HG03139 (cell line): ENCODE results near the gene KLK12.
"Not testable (repeated sequence)": the region's sequence is repeated elsewhere in the genome, so short reads cannot be mapped to it uniquely, and the experiment has no call there.

Source experiments
- ATAC-seq: cut with Tn5 transposase; IDR thresholded peaks from one replicate; pipeline ENCODE4 v1.9.1; 2021; ENCODE audit not compliant: unreplicated experiment

KLK12 gene

DNA sequence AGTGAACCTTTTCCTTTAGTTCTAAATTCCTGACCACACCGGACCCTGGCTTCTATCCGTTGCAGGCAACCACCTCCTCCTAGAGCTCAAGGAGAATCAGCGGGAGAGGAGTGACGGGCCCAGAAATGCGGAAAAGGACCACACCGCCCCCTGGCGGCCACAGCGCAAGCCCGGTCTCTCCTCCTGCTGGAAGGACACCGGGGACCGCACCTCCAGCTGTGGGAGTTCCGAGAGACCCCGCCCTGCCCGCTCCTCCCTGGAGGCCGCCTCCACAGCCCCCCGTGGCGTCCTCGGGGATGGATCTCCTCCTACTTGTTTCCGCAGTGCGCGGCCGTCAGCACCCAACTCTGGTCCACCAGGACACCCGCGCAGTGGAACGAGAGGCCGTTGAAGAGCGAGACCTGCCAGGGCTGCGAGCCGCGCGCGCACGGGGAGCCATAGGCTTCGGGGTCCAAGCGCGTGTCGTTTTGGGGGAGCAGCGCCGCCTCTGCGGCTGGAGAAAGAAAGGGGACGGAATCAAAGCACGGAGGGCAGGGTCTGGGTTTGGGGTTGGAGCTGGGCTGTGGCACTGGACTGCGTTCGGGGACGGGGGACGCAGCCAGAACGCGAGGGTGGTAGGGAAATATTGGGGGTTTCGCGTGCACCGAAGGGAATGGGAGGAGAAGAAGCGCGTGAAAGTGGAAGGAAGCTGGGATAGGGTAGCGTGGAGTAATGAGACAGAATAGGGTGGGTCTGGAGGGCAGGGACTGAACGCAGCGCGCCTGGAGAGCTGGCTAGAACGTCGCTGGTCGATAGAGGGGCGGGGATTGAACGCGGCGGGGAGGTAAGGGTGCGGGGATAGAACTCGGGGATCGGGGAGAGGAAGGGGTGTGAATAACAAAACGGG lies 17.8 kb downstream of the KLK12 start:
- ATAC-seq: no peak

DNA sequence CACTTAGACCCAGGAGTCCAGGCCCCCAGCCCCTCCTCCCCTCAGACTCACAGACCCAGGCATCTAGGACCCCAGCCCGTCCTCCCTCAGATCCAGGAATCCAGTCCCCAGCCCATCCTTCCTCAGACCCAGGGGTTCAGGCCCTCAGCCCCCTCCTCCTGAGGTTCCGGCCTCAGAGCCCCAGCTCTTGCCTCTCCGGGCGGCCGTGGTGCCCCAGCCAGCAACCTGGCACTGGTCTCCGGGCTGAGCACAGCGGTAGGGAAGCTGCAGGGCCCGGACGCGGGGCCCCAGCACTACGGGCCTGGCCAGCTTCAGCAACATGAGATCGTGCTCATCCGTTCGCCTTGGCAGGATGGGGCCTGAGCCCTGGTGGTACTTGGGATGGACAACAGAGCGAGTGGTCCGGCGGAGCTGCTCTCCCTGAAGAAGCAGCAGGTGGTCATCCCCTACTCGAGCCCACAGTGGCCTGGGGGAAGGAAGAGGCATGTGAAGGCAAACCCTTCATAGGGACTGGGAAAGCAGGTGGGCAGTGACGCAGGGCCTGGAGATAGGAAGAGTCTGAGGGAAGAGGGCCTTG lies 19.0 kb downstream of the KLK12 start:
- no peak for ATAC-seq

DNA sequence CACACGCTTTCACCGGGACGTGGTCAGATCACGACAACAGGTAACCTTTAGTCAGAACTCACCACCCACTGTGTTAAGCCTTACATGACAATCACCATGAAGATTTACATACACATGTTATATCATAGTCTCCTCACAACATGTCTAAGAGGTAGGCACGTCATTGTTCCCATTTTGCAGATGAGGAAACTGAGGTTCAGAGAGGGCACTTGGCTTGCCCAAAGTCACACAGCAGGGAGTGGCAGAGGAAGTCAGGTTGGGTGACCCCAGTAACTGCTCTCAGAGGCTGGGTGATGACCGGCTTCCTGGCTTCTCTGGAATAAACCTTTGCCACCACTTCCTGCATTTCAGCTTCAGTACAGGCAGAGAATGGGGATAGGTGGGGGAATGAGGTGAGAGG lies 20.6 kb downstream of the KLK12 start:
- ATAC-seq: no peak

DNA sequence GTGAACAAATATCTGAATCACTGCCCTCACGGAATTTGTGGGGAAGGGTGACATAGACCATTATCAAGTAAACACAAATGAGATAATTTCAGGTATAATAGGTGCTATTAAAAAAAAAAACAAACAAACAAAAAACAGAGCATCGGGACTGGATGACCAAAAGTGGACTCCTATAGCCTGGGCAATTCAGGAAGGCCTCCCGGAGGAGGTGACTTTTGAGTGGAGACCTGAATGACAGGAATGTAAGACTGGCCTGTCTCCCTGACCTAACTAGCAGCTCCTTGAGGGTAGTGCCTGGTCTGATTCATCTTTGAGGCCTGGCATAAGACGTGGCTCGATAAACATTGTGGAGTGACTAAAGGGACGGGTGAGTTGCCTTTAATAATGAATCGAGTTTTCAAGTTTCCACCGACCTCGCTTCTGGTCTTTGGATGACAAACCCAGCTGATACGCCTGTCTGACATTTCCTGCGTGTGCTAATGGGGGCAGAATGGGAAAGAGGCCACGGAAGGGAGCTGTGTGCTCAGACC lies 22.1 kb downstream of the KLK12 start:
- no peak for ATAC-seq

DNA sequence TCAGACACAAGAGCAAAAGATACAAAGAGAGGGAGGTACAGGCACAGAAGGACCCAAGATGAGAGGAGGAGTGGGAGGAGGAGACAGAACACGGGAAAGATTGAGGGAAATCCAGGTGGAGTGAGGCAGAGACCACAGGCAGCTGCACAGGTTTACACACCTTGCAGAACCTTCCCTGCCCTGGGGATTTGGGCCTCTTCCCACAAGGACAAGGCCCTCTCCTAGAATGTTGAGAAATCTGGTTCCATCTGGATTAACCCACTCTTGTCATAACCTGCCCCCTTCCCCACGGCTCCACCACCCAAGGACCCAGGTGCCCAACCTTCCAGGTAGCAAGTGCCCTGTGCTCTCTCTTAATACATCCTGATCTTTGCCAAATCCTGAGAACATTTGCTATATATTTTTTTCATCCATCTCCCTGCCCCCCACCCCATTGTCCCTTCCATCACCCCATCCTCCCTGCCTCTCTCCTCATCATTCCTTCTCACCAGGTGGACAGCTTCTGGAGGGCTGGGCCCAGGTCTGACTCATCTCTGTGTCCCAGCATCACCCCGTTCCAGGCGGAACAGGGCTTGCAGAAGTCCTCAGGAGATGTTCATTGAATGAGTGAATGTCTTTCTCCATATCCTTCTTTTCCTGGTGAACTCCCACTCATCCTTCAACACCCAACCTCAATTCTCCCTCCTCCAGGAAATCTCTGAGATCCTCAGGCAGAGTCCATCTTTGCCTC lies 24.6 kb downstream of the KLK12 start:
- ATAC-seq: no peak

DNA sequence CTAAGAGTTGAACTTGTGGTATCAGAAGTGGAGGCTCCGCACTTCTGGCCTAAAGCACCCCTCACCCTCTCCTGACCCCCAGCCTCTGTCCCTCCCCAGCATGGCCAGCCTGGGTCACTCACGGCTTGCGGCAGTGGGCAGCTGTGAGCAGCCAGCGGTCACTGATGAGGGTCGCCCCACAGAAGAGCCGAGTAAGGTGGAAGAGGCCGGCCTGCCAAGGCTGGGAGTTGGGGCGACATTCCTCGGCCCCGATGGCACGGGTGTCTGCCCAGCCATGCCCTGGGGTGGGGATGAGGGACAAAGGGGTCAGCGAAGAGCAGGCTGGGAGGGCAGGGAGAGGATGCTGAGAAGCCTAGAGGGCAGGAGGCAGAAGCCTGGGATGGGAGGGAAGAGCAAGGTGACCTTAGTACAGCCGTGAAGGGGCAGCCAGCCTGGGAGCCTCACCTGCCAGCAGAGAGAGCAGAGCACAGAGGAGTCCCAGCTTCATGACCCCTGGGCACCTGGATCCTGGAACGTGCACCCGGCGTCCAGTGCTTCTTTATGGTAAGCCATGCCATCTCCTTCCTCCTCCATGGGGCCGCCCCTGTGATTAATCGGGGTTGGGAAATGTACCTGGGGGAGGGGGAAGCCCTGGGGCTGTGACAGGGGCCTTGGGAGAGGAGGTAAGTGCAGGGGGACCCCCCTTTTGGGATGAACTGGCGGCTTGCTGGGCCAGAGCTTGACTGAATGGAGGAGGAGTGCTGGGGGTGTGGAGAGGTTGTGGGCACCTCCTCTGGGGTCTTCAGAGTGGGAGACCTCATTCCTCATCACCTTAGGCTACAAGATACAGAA lies 25.5 kb downstream of the KLK12 start:
- no peak for ATAC-seq

DNA sequence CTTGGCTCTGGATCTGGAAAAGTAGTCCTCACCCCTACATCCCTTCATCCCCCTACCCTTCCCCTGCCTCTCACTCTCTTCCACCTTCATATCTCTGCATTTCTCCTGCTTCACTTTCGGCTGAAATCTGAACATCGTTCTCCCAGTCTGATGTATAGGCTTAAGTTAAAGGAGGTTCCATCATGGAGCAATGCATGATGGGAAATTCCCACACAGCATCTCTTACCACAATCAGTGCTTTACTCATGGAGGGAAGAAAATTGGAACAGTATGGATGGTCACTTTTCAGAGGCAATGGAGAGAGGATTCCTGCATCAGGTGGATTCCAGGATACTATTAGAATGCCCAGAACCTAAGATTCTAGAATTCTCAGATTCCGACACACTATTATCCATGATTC lies 27.3 kb downstream of the KLK12 start:
- no peak for ATAC-seq

DNA sequence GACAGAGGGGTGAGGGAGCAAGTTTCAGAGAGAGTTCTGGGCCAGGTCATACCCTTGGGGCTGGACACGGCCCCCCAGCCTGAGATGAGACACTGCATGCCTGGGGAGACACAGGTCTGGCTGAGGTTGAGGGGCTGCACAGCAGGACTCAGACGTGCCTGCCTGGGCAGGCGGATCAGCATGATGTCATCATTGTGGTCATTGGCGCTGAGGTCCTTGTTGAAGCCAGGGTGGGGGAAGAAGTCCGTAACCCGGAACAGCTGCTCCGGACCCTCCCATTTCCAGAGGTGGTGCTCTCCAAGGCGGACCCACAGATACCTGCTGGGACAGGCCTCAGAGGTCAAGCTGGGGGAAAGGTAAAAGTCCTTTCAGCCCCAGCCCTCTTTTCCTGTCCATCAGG lies 28.4 kb downstream of the KLK12 start:
- no peak for ATAC-seq

DNA sequence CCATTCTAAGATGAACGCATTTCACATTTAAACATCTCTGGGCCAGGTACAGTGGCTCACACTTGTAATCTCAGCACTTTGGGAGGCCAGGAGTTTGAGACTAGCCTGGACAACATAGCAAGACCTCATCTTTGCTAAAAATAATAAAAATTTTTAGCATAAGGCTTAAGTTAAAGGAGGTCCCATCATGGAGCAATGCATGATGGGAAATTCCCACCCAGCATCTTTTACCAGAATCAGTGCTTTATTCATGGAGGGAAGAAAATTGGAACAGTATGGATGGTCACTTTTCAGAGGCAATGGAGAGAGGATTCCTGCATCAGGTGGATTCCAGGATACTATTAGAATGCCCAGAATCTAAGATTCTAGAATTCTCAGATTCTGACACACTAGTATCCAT lies 29.6 kb downstream of the KLK12 start:
- ATAC-seq: no peak

DNA sequence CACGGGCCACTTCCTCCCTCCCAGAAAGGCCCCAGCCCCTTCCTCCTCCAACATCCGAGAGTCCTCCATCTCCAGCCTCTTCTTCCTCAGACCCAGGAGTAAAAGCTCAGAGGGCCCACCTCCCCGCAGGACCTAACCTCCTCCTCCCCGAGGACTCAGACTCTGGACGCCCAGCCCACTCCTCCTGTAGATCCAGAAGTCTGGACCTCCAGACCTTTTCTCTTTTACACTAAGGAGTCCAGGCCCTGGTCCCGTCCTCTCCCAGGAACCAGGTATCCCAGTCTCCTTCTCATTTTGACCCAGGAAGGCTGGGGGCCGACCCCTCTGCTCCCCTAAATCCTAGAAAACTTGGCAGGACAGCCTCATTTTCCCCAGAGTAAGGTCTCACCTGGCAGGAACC lies 31.5 kb downstream of the KLK12 start:
- no peak for ATAC-seq

DNA sequence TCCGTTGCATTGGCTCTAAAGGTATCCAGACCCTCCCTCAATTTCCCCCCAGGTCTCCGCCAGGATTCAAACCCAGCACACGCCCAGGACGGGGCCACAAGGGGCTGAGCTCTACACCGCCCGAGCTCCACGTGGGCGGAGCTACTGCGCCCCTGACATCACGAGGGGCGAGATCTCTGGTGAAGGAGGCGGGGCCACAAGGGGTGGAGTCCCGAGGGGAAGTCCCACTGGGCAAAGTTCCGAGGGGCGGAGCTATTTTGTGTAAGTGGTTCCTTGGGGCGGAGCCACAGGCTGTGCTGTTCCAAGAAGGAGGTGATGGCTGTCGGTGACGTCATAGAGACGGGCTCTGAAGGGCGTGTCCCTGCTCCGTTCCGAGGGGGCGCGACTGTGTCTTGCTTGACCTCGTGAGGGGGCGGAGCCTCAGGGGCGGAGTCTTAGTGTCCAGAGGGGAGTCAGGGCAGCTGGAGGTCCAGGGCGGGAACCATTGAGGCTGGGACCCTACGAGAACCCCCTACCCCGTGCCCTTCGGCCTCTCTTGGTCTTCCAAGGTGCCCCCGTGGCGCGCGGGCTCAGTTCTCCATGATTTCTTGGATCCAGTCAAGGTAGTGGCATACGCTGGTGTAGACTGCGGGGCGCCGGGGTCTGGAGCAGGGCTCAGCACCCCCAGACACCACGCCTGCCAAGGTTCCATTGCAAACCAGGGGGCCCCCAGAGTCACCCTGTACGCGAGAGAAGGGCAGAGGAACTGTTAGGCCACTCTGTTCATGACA lies 32.1 kb downstream of the KLK12 start:
- no peak for ATAC-seq

DNA sequence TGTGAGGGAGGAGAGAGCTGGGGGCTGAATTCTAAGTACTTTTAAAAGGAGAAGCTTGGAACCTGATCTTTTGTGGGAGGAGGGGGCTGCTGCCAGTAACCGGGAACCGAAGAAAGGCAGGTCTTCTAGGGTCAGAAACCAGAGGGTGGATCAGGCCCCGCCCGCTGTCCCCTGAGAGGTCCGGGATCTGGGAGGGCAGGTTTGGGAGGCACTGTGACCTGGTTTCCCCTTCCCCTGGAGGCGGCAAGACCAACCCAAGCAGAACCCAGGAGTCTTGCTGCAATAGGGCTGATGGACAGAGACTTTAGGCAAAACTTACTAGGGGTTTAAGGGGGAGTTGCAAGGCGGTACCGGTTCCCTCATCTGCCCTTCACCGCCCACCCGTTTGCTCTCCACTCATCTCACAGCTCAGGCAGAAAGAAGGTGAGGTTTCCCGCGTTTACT lies 32.7 kb downstream of the KLK12 start:
- no peak for ATAC-seq

DNA sequence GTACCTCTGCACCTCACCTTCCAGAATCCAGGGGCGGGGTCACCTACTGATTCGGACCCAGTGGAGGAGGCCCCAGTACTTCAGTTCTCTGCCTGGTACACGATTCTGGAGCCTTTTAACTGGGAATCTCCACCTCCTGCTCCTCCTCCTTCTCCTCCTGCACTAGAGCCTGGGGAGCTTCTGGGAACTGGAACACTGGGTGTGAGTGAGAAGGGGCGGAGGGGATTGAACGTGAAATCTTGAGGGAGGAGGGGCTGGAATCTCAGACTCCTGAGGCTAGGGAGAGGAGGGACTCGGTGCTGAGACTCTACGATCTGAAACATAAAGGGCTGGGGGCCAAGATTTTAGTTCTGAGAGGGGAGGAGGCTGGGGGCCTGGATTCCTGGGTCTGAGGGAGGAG lies 33.3 kb downstream of the KLK12 start, which contains the start of gene KLK8:
Gene KLK8, minus strand, starts transcription at position 90 of the 400 bp plus-strand sequence. CDS start 437 bp downstream, outside the sequence.
- no peak for ATAC-seq

DNA sequence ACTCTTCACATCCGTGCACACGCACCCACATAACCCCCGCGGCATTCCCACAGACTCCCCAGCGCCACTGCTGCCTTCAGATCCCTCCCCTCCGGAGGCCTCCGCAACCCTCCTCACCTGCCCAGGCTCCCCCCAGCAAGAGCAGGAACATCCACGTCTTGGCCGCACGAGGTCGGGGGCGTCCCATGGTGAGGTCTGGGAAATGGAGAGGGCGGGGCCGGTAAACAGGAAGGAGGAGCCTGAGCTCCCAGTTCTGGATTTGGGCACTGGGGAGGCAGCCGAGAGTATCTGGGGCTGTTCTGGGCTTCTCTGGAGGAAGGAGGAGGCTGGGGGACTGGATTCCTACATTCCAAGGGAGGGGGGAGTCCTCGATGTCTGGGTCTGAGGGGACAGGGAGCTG lies 33.8 kb downstream of the KLK12 start:
- ATAC-seq: no peak

DNA sequence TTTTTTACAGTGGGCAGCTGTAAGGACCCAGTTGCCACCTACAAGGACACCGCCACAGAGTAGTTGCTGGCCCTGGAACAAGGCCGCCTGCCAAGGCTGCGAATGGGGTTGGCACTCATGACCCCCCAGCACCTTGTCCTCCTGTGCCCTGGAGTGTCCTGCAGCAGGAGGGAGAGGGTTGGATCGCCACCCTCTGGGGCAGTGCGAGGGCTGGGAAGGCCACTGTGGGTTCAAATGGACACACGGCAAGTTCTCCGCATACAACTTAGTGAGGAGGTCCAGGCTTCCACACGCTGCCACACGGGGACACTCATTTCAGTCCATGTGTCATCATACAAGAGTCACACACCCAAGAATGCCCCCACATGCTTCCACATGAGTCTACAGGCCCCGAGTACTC lies 34.4 kb downstream of the KLK12 start:
- no peak for ATAC-seq

DNA sequence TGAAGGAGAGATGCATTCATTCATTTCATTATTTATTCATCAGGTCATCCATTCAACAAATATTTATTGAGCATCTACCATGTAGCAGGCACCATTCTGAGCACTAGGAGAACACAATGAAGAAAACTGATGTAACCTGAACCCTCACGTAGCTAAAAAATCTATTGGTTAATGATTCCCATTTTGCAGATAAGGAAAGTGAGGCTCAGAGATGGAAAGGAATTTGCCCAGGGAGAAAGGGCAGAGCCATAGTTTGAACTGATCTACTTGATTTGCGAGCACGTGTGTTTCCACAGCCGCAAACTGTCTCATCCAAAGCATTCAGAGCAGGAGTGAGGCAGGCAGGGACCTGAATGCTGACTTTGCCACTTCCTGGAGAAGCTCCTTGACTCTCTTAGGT lies 36.1 kb downstream of the KLK12 start:
- ATAC-seq: no peak

DNA sequence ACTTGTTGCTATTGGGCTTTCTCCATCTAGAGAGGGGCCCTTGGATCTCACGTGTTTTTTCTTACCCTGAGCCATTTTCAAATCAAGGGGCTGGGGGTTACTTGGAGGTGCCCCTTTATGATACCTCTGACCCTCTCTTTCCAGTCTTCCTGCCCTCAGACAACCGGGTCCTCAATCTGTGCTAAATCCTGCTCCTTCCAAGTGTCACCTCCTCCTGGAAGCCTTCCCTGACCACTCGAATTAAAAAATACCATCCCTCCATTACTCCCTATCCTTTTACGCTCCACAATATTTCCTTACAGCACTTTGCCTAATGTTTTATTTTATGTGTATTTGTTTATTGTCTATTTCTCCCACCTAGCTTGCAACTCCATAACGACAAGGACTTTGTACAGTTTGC lies 36.7 kb downstream of the KLK12 start:
- ATAC-seq: no peak

DNA sequence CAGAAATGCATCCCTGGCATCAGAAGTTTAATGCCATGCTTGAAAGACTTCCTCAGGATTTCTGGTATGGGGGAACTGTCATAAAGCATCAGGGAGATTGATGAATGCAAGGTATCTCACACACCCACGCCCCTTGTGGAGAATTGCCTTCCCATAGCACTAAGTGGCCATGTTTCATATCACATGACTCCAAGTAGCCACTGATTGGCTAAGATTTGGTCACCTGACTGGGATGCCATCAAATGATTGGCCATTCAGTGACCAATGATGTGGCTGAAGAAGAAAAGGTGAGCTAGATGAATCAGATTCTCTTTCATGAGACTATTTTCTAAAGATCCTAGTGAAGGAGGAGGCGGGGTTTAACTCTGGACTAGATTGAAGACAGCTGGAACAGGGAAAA lies 40.7 kb downstream of the KLK12 start:
- ATAC-seq: no peak

DNA sequence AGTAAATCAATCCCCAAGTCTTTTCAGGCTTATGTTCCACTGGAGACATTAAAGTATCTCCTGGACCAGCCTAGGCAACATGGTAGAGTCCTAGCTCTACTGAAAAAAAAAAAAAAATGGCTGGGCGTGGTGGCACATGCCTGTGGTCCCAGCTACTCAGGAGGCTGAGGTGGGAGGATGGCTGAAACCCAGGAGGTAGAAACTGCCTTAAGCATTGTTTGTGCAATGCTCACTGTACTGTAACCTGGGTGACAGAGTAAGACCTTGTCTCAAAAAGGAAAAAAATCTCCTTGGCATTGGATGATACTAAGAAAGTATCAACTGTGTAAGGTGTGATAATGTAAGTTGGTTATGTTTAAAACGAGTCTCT lies 42.2 kb downstream of the KLK12 start:
- no peak for ATAC-seq

DNA sequence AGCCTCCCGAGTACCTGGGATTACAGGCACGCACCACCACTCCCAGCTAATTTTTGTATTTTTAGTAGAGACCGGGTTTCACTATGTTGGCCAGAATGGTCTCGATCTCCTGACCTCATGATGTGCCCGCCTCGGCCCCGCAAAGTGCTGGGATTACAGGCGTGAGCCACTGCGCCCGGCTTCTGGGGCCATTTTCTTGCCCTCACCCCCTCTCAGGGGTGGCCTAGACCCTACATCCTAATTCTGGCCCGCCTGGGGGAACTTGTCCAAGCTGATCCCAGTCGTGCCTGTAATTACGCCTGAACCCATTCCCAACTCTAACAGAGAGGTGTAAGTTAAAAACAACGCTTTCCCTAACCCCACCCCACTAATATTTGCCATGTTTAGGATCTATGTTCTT lies 50.4 kb downstream of the KLK12 start:
- ATAC-seq: not testable (repeated sequence)
